Calu3 (cell line): ENCODE results near the gene PROZ. TPM values are rescaled to one million over a fixed set of nuclear protein-coding genes. Genes with fewer than 3 reads are reported as not detected.

Experiments used
- BruUV-seq: library from RNA; stranded (reverse); fragments of 400-500 nt; replicated peaks from 2 replicates; lab custom pipeline; 2021; lab: Mats Ljungman, UMichigan
- CTCF ChIA-PET: fragments of 300-600 bp; sonication (Branson Sonifier 250); formaldehyde crosslinking; loops from one replicate; lab custom pipeline; 2022; ENCODE audit warnings: antibody characterized with exemption; lab: Charles Lee
- DNase-seq: peaks from one replicate; pipeline ENCODE4 v3.0.0; 2022
- H3K27ac Mint-ChIP-seq: one replicate; pipeline ENCODE4 v1.8.0; 2022; ENCODE audit warnings: mixed read lengths; ENCODE audit not compliant: unreplicated experiment
- H3K27me3 Mint-ChIP-seq: one replicate; pipeline ENCODE4 v1.8.0; 2022; ENCODE audit warnings: mixed read lengths; ENCODE audit not compliant: unreplicated experiment
- H3K36me3 Mint-ChIP-seq: one replicate; pipeline ENCODE4 v1.8.0; 2022; ENCODE audit warnings: mild to moderate bottlenecking, moderate library complexity, mixed read lengths; ENCODE audit not compliant: insufficient read depth, unreplicated experiment
- H3K4me1 Mint-ChIP-seq: one replicate; pipeline ENCODE4 v1.8.0; 2022; ENCODE audit warnings: mild to moderate bottlenecking, low read depth, mixed read lengths; ENCODE audit not compliant: unreplicated experiment
- H3K4me3 Mint-ChIP-seq: one replicate; pipeline ENCODE4 v1.8.0; 2022; ENCODE audit warnings: mild to moderate bottlenecking, low read depth, moderate library complexity, mixed read lengths; ENCODE audit not compliant: unreplicated experiment
- H3K9me3 Mint-ChIP-seq: one replicate; pipeline ENCODE4 v1.8.0; 2022; ENCODE audit warnings: low read depth, mixed read lengths; ENCODE audit not compliant: unreplicated experiment
- intact Hi-C: fragments of 100-400 bp; cut with micrococcal nuclease; formaldehyde crosslinking; loops from one replicate; pipeline ENCODE4 v1.10.0; 2022; ENCODE audit not compliant: unreplicated experiment
- total RNA-seq: library from RNA; stranded (reverse); gene quantifications from 2 replicates; pipeline ENCODE4 v1.2.3, GENCODE V29; 2022
- TF ChIP-seq, protein P1 (sequence below): fragments of 200-600 bp; IDR thresholded peaks from one replicate; pipeline ENCODE4 v1.8.0; 2022; ENCODE audit warnings: antibody characterized with exemption; ENCODE audit not compliant: unreplicated experiment

PROZ gene
- total RNA-seq, 1 experiment from 2014 or later = not detected

DNA sequence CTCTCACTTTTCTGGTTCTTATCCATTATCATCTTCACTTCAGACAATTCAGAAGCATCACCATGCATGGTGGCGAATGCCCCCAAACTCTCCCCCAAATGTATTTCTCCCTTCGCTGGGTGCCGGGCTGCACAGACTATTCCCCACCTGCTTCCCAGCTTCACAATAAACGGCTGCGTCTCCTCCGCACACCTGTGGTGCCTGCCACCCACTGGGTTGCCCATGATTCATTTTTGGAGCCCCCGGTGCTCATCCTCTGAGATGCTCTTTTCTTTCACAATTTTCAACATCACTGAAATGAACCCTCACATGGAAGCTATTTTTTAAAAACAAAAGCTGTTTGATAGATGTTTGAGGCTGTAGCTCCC is 38.6 kb upstream of the PROZ start:
- intact Hi-C loops = no loop called here
- H3K27me3 Mint-ChIP-seq = peaks cover 13% of the 10 kb centered on the region

DNA sequence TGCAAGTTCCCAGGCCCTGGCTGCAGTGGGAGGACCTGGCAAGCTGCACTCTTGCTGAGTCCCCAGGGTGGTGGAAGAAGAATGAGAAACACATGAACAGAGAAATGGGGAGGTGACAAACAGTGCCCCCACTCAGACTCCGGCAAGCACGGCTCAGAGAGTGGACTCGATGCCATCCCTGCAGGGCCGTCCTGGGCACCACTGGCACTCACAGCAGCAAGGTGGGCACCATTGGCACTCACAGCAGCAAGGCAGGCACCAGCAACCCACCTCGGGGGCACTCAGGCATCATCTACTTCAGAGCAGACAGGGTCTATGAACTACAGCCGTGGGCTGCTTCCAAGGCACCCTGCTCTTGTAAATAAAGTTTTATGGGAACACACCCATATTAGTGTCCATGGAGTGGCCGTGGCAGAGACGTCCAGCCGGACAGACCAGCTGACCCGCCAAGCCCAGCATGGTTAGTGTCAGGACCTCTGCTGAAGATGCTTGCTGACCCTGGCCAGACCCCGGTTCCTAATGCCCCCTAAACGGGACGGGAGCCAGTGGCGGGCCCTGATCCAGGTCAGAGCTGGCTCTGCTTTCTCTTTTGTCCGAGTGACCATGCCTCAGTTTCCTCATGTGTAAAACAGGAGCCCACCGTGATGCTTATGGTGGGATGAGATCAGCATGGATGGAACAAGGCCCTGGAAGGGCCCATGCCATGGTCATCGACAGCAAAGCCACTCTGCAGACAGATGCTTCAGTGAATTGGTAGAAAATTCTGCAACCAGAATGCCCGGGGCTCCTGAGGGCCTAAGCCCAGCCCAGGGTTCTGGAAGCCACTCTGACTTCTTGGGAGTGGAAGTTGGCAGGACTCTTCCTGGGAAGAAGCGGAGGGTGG is 37.9 kb upstream of the PROZ start:
- H3K4me3 Mint-ChIP-seq = no peak overlapping the region
- no peak overlapping the region for H3K27ac Mint-ChIP-seq
- CTCF ChIA-PET = no interaction called here
- no TSS peak for BruUV-seq
- no peaks in the 10 kb centered on the region for H3K9me3 Mint-ChIP-seq
- intact Hi-C loops = no loop called here
- H3K27me3 Mint-ChIP-seq = peaks cover 13% of the 10 kb centered on the region
- TF ChIP-seq, protein P1, sequence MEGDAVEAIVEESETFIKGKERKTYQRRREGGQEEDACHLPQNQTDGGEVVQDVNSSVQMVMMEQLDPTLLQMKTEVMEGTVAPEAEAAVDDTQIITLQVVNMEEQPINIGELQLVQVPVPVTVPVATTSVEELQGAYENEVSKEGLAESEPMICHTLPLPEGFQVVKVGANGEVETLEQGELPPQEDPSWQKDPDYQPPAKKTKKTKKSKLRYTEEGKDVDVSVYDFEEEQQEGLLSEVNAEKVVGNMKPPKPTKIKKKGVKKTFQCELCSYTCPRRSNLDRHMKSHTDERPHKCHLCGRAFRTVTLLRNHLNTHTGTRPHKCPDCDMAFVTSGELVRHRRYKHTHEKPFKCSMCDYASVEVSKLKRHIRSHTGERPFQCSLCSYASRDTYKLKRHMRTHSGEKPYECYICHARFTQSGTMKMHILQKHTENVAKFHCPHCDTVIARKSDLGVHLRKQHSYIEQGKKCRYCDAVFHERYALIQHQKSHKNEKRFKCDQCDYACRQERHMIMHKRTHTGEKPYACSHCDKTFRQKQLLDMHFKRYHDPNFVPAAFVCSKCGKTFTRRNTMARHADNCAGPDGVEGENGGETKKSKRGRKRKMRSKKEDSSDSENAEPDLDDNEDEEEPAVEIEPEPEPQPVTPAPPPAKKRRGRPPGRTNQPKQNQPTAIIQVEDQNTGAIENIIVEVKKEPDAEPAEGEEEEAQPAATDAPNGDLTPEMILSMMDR = no peak
- no peaks in the 10 kb centered on the region for H3K4me1 Mint-ChIP-seq
- DNase-seq = no peak
- no peaks in the 10 kb centered on the region for H3K36me3 Mint-ChIP-seq

More for the DNA sequence above, 38.6 kb upstream of the PROZ start:
- Mint-ChIP-seq H3K4me1 (no peaks in the 10 kb centered on the region), H3K4me3 (no peak overlapping the region), H3K36me3 (no peaks in the 10 kb centered on the region), H3K9me3 (no peaks in the 10 kb centered on the region), H3K27ac (no peak overlapping the region)
- DNase-seq = no peak
- BruUV-seq = no TSS peak
- CTCF ChIA-PET = no interaction called here
- TF ChIP-seq, protein P1 = no peak

DNA sequence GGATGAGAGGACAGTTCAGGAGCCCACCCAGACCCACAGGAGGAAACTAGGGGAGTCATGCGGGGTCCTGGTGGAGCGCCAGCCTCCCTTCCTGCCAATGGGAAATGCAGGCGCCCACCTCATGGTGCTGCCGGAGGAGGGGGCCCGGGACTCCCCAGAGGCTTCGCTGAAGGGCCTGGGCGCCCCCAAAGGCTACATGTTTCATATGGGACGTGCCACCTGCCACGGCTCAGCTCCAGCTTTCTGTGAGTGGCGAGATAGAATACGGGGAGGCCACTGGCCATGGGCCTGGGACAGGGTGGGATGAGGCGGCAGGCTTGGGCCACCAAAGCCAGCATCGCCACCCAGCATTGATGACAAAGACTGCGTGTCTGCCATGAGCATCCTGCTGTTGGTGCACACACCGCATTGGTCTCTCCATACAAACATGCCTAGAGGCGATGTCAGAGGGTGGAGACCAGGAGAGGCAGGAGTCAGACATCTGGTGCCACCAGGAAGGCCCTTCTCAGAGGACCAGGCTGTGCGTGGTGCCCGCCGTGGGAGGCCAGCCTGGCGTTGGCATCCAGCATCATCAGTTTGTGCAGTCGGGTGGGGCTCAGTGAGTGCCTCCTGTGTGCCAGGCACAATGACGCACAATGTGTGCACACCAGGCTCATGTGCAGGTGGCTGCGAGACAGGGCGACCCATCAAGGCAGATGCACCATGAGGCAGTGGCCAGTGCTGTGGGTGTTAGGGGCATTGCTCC is 37.1 kb upstream of the PROZ start:
- peaks cover 20% of the 10 kb centered on the region for H3K27me3 Mint-ChIP-seq
- H3K36me3 Mint-ChIP-seq = no peaks in the 10 kb centered on the region
- H3K27ac Mint-ChIP-seq = no peak overlapping the region
- no peak overlapping the region for H3K4me3 Mint-ChIP-seq
- DNase-seq = no peak
- CTCF ChIA-PET = no interaction called here
- TF ChIP-seq, protein P1 = no peak
- BruUV-seq = no TSS peak
- intact Hi-C loops = no loop called here
- no peaks in the 10 kb centered on the region for H3K9me3 Mint-ChIP-seq
- no peaks in the 10 kb centered on the region for H3K4me1 Mint-ChIP-seq

DNA sequence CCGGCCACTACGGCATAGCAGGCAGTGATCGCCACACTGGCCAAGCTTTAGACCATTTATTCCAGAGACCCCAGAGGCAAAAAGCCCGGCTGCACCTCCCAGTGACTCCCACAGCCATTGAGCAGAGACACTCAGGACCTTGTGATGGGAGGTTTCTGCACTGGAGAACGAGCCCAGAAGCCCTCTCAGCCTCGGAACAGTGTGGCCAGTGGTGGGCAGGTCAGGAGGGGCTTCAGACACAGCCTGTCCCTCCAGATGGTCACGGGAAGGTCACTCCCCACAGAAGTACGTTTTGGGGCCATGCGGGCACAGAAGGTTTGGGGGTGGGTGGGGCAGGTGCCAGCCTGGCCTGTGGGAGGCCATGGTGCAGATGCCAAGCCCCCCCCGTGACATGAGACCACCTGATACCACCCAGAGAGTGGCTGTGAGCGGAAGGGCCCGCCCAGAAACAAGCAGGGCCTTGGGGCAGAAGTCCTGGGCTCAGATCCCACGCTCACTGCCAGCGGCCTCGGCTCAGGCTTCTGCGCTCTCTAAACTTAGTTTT is 36.4 kb upstream of the PROZ start:
- Mint-ChIP-seq H3K9me3 (no peaks in the 10 kb centered on the region), H3K27me3 (peaks cover 27% of the 10 kb centered on the region), H3K27ac (no peak overlapping the region), H3K4me3 (no peak overlapping the region), H3K4me1 (no peaks in the 10 kb centered on the region), H3K36me3 (no peaks in the 10 kb centered on the region)
- CTCF ChIA-PET = no interaction called here
- no TSS peak for BruUV-seq
- intact Hi-C loops = no loop called here
- TF ChIP-seq, protein P1 = no peak
- no peak for DNase-seq
